Pancreas (tissue), 10 donors: ENCODE results near the gene DSC3. TPM values are rescaled to one million over a fixed set of nuclear protein-coding genes. Genes with fewer than 3 reads are reported as not detected.
"Not testable (repeated sequence)": the region's sequence is repeated elsewhere in the genome, so short reads cannot be mapped to it uniquely, and the experiment has no call there.

Experiments used
- ATAC-seq, 4 donors: fragments of 200-7000 bp; cut with Tn5 transposase; one replicate each; pipeline versions ENCODE4 v1.8.0 to v1.9.1; 2020; ENCODE audit warnings: mild to moderate bottlenecking in 4 of 4, moderate library complexity in 4 of 4
- DNase-seq, 6 donors: peaks; one replicate each; pipeline ENCODE4 v3.0.0-alpha.2; 2020
- FAIRE-seq: peaks from 2 replicates; lab custom pipeline; 2012; peaks lifted over from hg19 to GRCh38; lab: Jason Lieb, UNC
- H3K27ac ChIP-seq, 4 donors: fragments of 200-600 bp; sonication (generic); 1 replicate in 3 of 4; 2 replicates in 1 of 4; pipeline versions ENCODE4 v1.5.0 to v1.8.0; 2020
- H3K27me3 ChIP-seq, 4 donors: fragments of 200-600 bp; one replicate each; pipeline ENCODE4 v1.8.0; 2021
- H3K36me3 ChIP-seq, 3 donors: fragments of 200-600 bp; sonication (generic) in 1 of 3; one replicate each; pipeline versions ENCODE4 v1.5.0 to v1.8.0; 2020 to 2021
- H3K4me1 ChIP-seq, 3 donors: fragments of 200-600 bp; one replicate each; pipeline ENCODE4 v1.8.0; 2021
- H3K4me3 ChIP-seq, 4 donors: fragments of 200-600 bp; sonication (generic) in 2 of 4; one replicate each; pipeline versions ENCODE4 v1.5.0 to v1.8.0; 2020 to 2021
- H3K9me3 ChIP-seq, 4 donors: fragments of 200-600 bp; one replicate each; pipeline ENCODE4 v1.8.0; 2021
- CTCF ChIP-seq, 4 donors: fragments of 200-600 bp; sonication (generic) in 3 of 4; IDR thresholded peaks; one replicate each; pipeline versions ENCODE4 v1.5.0 to v1.8.0; 2021; ENCODE audit warnings: antibody characterized with exemption in 4 of 4
- WGBS, 2 donors: extraction: QIAGEN DNeasy Blood & Tissue Kit; methylation state at CpG; one replicate each; pipeline ENCODE4 v1.1.7; 2013; 5-methylcytosine and 5-hydroxymethylcytosine counted together
- intact Hi-C, 3 donors: fragments of 100-400 bp; cut with DNase I; formaldehyde crosslinking; loops; one replicate each; pipeline versions ENCODE4 v1.11.1 to v1.14.2; 2022
- polyA plus RNA-seq, 2 donors: library from polyadenylated mRNA; stranded (reverse); fragments of 200-250 nt; gene quantifications; one replicate each; pipeline ENCODE4 v1.2.3, GENCODE V29; 2013
- total RNA-seq, 6 donors: library from RNA; stranded (reverse); fragmentation: NEBNext Ultra II Directional in 4 of 6; extraction: Animal tissue kit (Norgen Biotek cat#: 25700) in 4 of 6; gene quantifications; one replicate each; pipeline versions ENCODE4 v1.2.1 to v1.2.4, GENCODE V29; 2021 to 2023
- donor health status: healthy with polysubstance abuse.
- donor health status: DM: no; HTN: no; CAD: no; lungs with moderate emphysema.
- donor health status: DM: no; HTN: no; CAD: no.
- donor health status: control.
- donor health status: control.
- donor health status: Bipolar disorder and iron deficiency.
- donor health status: DM: yes; HTN: yes; CAD: no.
- donor health status: DM: no; HTN: no; CAD: no.
- donor health status: DM: no; HTN: no; CAD: no.
- donor health status: DM: yes; HTN: yes; CAD: no.

The DSC3 gene
- total and polyA plus RNA-seq, 8 donors, result 0.04 to 0.12 (median 0.06) TPM; not detected in 1

DNA sequence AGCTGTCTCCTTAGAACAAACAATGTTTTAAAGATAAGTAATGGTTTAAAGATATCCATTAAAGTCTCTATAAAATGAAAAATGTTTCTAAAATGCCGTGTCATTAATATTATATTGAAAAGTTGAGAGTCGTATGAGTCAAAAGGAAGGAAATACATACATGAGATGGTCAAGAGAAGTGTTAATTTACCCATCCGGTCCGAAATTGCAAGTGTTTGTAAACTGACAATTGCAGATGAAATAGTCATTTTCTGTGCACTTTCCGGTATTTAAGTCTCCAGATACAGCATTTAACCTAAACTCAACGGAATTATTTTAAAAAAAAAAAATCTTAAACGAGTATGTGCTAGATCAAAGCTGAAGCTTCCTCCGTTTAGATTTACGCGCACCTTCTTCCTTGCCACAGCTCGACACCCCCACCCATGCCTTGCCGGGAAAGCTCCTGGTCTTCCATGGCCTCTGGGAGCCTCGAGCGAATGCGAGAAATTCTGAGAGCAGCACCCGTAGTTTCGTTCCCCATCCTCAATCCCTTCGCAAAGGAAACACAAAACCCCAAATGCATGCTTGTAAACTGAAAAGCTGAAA, 1.8 kb downstream of the DSC3 start:
- Histone ChIP-seq H3K27me3 (peaks cover 7 to 70% (median 23%) of the 10 kb centered on the region in 4 donors), H3K9me3 (no peaks in the 10 kb centered on the region), H3K36me3 (no peaks in the 10 kb centered on the region), H3K4me3 (no peak overlapping the region), H3K4me1 (peaks cover 0 to 6% (median 3%) of the 10 kb centered on the region in 3 donors), H3K27ac (no peak overlapping the region)
- DNase-seq, result no peak
- intact Hi-C loops, result no loop called here
- FAIRE-seq, result no peak
- no peak for TF ChIP-seq CTCF (IDR thresholded peaks at IDR 0.05)
- ATAC-seq, result no peak
- 15% methylated on average over 18 of the region's 18 CpGs for WGBS, 2 donors

- peaks cover 0 to 6% (median 3%) of the 10 kb centered on the region in 3 donors for H3K4me1 ChIP-seq
- FAIRE-seq (no peak), ATAC-seq (no peak), DNase-seq (no peak)
- no peaks in the 10 kb centered on the region for H3K9me3 ChIP-seq
- H3K4me3 ChIP-seq, result no peak overlapping the region
- WGBS, 2 donors, result 57 to 64% methylated on average over 3 of the region's 3 CpGs
- no peak for TF ChIP-seq CTCF (IDR thresholded peaks at IDR 0.05)
- H3K27me3 ChIP-seq, result peaks cover 7 to 66% (median 23%) of the 10 kb centered on the region in 4 donors
- intact Hi-C loops, result no loop called here
- no peak overlapping the region for H3K27ac ChIP-seq
- no peaks in the 10 kb centered on the region for H3K36me3 ChIP-seq
Measured at GRCh38 chr18:31039426-31039825, 3.1 kb downstream of the DSC3 start.

DNA sequence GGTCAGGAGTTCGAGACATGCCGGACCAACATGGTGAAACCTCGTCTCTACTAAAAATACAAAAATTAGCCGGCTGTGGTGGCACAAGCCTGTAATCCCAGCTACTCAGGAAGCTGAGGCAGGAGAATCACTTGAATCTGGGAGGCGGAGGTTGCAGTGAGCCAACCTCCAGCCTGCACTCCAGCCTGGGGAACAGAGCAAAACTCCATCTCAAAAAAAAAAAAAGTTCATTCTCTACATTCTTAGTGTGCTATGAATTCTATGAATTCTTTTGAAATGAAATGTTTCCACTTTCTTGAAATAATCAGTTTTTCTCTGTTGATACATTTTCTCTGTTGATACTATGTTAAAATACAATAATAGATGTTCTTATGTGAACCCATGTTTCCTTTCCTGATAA, 4.9 kb downstream of the DSC3 start:
- H3K4me1 ChIP-seq, H3K9me3 ChIP-seq, H3K36me3 ChIP-seq, ATAC-seq, H3K4me3 ChIP-seq, intact Hi-C loops, DNase-seq, H3K27ac ChIP-seq, FAIRE-seq: not testable (repeated sequence)
- WGBS, 2 donors, result 91 to 93% methylated on average over 5 of the region's 5 CpGs
- peaks cover 7 to 49% (median 23%) of the 10 kb centered on the region in 4 donors for H3K27me3 ChIP-seq

DNA sequence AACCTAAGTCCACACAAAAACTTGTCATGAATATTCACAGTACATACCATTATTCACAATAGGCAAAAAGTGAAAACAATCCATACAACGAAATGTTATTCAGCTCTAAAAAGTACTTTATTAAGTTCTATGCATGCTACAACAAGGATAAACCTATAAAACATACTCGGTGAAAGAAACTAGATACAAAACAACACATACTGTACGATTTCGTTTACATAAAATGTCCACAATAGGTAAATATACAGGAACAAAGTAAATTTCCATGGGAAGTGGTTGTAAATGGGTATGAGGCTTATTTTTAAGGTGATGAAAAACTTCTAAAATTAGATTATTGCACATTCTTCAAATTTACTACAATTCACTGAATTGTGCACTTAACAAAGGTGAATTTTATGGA, 8.0 kb downstream of the DSC3 start:
- ATAC-seq (no peak), DNase-seq (no peak), FAIRE-seq (no peak)
- Histone ChIP-seq H3K27me3 (peaks cover 2 to 21% (median 7%) of the 10 kb centered on the region in 4 donors), H3K36me3 (no peaks in the 10 kb centered on the region), H3K27ac (no peak overlapping the region), H3K9me3 (no peaks in the 10 kb centered on the region), H3K4me1 (no peaks in the 10 kb centered on the region), H3K4me3 (no peak overlapping the region)
- WGBS, 2 donors, result 67 to 80% methylated on average over 4 of the region's 4 CpGs
- no peak for TF ChIP-seq CTCF (IDR thresholded peaks at IDR 0.05)
- intact Hi-C loops, result no loop called here

GRCh38 chr18:31030574-31031278, 11.8 kb downstream of the DSC3 start:
- no peak for TF ChIP-seq CTCF (IDR thresholded peaks at IDR 0.05)
- H3K27ac ChIP-seq, result no peak overlapping the region
- 54 to 70% methylated on average over 4 of the region's 4 CpGs for WGBS, 2 donors
- H3K4me3 ChIP-seq, result no peak overlapping the region
- no peak for DNase-seq
- no peaks in the 10 kb centered on the region for H3K9me3 ChIP-seq
- no peaks in the 10 kb centered on the region for H3K4me1 ChIP-seq
- intact Hi-C loops, result no loop called here
- no peak for FAIRE-seq
- H3K36me3 ChIP-seq, result no peaks in the 10 kb centered on the region
- no peak for ATAC-seq
- H3K27me3 ChIP-seq, result no peaks in the 10 kb centered on the region
